Measurements from ENCODE around the gene KANK2. TPM values are rescaled to one million over a fixed set of nuclear protein-coding genes. Genes with fewer than 3 reads are reported as not detected.

KANK2 gene
- total and polyA plus RNA-seq, 2 of the 13 experiments (the other 11 are each of a cell fraction or from before 2014, with no cell fraction given), result 5.7 to 12.9 TPM

DNA sequence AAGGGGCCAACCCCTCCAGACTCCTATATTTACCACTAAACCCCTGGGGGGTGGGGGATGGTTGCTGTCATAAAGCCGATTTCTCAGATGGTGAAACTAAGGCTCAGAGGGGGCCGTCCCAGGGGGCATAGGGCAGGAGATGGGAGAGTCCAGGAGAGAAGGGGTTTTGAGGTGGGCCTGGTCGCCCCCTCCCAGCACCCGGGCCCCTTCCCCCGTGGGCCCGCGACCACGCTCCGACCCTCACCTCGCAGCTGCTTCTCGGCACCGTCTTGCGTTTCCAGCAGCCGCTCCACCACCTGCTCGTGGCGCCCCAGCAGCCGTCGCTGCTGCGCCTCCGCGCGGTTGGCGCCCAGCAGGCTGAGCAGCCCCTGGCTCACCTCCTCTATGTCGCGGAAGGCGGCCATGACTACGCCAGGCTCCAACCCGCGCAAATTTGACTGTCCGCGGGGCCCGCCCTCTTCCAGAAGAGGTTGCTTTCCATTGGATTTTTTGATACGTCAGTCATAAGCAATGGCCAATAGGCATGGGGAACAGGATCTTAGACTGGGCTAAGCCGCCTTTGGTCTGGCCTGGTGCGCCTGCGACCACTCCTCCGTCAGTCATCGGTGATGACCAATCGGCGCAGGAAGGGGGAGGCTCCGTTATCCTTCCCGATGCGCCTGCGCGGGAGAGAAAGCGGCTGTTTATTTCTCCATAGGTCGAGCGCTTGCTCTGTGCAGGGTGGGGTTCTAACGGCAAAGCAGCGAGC lies 41.8 kb downstream of the KANK2 start, which contains the start of gene SPC24 (continued):
- TF ChIP-seq HNRNPK (IDR thresholded peaks at IDR 0.05; ENCODE audit: low read depth, low read length, poor library complexity, severe bottlenecking), result no peak
- TF ChIP-seq, protein P1, sequence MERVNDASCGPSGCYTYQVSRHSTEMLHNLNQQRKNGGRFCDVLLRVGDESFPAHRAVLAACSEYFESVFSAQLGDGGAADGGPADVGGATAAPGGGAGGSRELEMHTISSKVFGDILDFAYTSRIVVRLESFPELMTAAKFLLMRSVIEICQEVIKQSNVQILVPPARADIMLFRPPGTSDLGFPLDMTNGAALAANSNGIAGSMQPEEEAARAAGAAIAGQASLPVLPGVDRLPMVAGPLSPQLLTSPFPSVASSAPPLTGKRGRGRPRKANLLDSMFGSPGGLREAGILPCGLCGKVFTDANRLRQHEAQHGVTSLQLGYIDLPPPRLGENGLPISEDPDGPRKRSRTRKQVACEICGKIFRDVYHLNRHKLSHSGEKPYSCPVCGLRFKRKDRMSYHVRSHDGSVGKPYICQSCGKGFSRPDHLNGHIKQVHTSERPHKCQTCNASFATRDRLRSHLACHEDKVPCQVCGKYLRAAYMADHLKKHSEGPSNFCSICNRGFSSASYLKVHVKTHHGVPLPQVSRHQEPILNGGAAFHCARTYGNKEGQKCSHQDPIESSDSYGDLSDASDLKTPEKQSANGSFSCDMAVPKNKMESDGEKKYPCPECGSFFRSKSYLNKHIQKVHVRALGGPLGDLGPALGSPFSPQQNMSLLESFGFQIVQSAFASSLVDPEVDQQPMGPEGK (CRISPR knock-in tag; IDR thresholded peaks at IDR 0.05), result 0 out of 2 replicates have a peak, but pooled peaks have one; percentile 19
- peak; percentile 80 for TF ChIP-seq MXD4 (CRISPR knock-in tag; IDR thresholded peaks at IDR 0.05)
- no peak for TF ChIP-seq NR2F2 (IDR thresholded peaks at IDR 0.05; ENCODE audit: borderline replicate concordance, low read depth)
- TF ChIP-seq ZNF614 (CRISPR knock-in tag; IDR thresholded peaks at IDR 0.05; ENCODE audit: borderline replicate concordance), result no peak
- TF ChIP-seq MAFF (IDR thresholded peaks at IDR 0.05; ENCODE audit: low read depth, low read length), result no peak
- peak; percentile 81 for TF ChIP-seq ZFX (CRISPR knock-in tag; IDR thresholded peaks at IDR 0.05; ENCODE audit: low read depth)
- TF ChIP-seq, protein P2, sequence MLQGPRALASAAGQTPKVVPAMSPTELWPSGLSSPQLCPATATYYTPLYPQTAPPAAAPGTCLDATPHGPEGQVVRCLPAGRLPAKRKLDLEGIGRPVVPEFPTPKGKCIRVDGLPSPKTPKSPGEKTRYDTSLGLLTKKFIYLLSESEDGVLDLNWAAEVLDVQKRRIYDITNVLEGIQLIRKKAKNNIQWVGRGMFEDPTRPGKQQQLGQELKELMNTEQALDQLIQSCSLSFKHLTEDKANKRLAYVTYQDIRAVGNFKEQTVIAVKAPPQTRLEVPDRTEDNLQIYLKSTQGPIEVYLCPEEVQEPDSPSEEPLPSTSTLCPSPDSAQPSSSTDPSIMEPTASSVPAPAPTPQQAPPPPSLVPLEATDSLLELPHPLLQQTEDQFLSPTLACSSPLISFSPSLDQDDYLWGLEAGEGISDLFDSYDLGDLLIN (CRISPR knock-in tag; IDR thresholded peaks at IDR 0.05; ENCODE audit: borderline replicate concordance), result peak; percentile 78; the same call in 1 of the 2 replicates
- no peak for TF ChIP-seq ZNF775 (CRISPR knock-in tag; IDR thresholded peaks at IDR 0.05; ENCODE audit: borderline replicate concordance)
- TF ChIP-seq, protein P3, sequence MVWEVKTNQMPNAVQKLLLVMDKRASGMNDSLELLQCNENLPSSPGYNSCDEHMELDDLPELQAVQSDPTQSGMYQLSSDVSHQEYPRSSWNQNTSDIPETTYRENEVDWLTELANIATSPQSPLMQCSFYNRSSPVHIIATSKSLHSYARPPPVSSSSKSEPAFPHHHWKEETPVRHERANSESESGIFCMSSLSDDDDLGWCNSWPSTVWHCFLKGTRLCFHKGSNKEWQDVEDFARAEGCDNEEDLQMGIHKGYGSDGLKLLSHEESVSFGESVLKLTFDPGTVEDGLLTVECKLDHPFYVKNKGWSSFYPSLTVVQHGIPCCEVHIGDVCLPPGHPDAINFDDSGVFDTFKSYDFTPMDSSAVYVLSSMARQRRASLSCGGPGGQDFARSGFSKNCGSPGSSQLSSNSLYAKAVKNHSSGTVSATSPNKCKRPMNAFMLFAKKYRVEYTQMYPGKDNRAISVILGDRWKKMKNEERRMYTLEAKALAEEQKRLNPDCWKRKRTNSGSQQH (CRISPR knock-in tag; IDR thresholded peaks at IDR 0.05; ENCODE audit: low read depth), result peak; percentile 71; the same call in 1 of the 2 replicates
- TF ChIP-seq ZNF883 (CRISPR knock-in tag; IDR thresholded peaks at IDR 0.05; ENCODE audit: not compliant biosample characterization), result peak; percentile 62
- TF ChIP-seq STAT5B (CRISPR knock-in tag; IDR thresholded peaks at IDR 0.05), result no peak
- peak; percentile 98 for TF ChIP-seq NFYC (CRISPR knock-in tag; IDR thresholded peaks at IDR 0.05)
- TF ChIP-seq, protein P4, sequence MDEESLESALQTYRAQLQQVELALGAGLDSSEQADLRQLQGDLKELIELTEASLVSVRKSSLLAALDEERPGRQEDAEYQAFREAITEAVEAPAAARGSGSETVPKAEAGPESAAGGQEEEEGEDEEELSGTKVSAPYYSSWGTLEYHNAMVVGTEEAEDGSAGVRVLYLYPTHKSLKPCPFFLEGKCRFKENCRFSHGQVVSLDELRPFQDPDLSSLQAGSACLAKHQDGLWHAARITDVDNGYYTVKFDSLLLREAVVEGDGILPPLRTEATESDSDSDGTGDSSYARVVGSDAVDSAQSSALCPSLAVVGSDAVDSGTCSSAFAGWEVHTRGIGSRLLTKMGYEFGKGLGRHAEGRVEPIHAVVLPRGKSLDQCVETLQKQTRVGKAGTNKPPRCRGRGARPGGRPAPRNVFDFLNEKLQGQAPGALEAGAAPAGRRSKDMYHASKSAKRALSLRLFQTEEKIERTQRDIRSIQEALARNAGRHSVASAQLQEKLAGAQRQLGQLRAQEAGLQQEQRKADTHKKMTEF (CRISPR knock-in tag; IDR thresholded peaks at IDR 0.05), result 0 out of 2 replicates have a peak, but pooled peaks have one; percentile 12
- no peak for TF ChIP-seq PCBP1 (IDR thresholded peaks at IDR 0.05; ENCODE audit: borderline replicate concordance, low read depth, low read length)
- TF ChIP-seq FOXC1 (CRISPR knock-in tag; IDR thresholded peaks at IDR 0.05; ENCODE audit: borderline replicate concordance), result no peak
- TF ChIP-seq ELF3 (CRISPR knock-in tag; IDR thresholded peaks at IDR 0.05), result no peak; the same call in none of the 2 replicates
- peak; percentile 95; the same call in 1 of the 2 replicates for TF ChIP-seq CCDC6 (CRISPR knock-in tag; IDR thresholded peaks at IDR 0.05)
- 0 out of 2 replicates have a peak, but pooled peaks have one; percentile 57 for TF ChIP-seq AHR (CRISPR knock-in tag; IDR thresholded peaks at IDR 0.05)
- TF ChIP-seq ZNF224 (CRISPR knock-in tag; IDR thresholded peaks at IDR 0.05), result 0 out of 2 replicates have a peak, but pooled peaks have one; percentile 43
- no peak for TF ChIP-seq ZNF703 (CRISPR knock-in tag; IDR thresholded peaks at IDR 0.05; ENCODE audit: borderline replicate concordance)
- TF ChIP-seq EHMT2 (IDR thresholded peaks at IDR 0.05; ENCODE audit: borderline replicate concordance, low read depth, low read length), result no peak
- TF ChIP-seq PHF8 (CRISPR knock-in tag; IDR thresholded peaks at IDR 0.05), result peak; percentile 92
- TF ChIP-seq RFX5 (IDR thresholded peaks at IDR 0.05; ENCODE audit: low read depth, low read length), result no peak

Data from HepG2 (cell line).